Body of pancreas (tissue), 4 donors: Measurements from ENCODE around the gene GLYATL3. TPM values are rescaled to one million over a fixed set of nuclear protein-coding genes. Genes with fewer than 3 reads are reported as not detected.

ENCODE experiments used
- ATAC-seq: fragments of 150-250 bp; one replicate; pipeline ENCODE4 v1.9.1; 2016
- DNase-seq, 4 donors: peaks; one replicate each; pipeline ENCODE4 v3.0.0-alpha.2; 2019
- H3K27ac ChIP-seq, 4 donors: fragments of 200-600 bp; sonication (generic); 1 replicate in 3 of 4; 2 replicates in 1 of 4; pipeline versions ENCODE4 v1.5.1 to v1.6.1; 2016 to 2019; ENCODE audit warnings: mild to moderate bottlenecking in 1 of 4, mixed read lengths in 1 of 4, moderate library complexity in 1 of 4
- H3K27me3 ChIP-seq, 2 donors: fragments of 200-600 bp; sonication (generic); one replicate each; pipeline ENCODE4 v1.6.0; 2016; ENCODE audit warnings: mild to moderate bottlenecking in 1 of 2
- H3K36me3 ChIP-seq, 2 donors: fragments of 200-600 bp; sonication (generic); replicated peaks in 1 of 2; 2 replicates each; pipeline ENCODE4 v1.5.1; 2016; ENCODE audit warnings: low read depth in 2 of 2; ENCODE audit not compliant: insufficient read depth in 1 of 2
- H3K4me1 ChIP-seq: fragments of 200-600 bp; sonication (generic); one replicate; pipeline ENCODE4 v1.6.0; 2016
- H3K4me3 ChIP-seq, 2 donors: fragments of 200-600 bp; sonication (generic); 1 replicate in 1 of 2; 2 replicates in 1 of 2; pipeline ENCODE4 v1.5.1; 2016 to 2019
- H3K9me3 ChIP-seq, 3 donors: fragments of 200-600 bp; sonication (generic); 1 replicate in 2 of 3; 2 replicates in 1 of 3; pipeline ENCODE4 v1.5.1; 2016
- POLR2A ChIP-seq, 3 donors: fragments of 450-650 bp; IDR thresholded peaks; one replicate each; pipeline ENCODE4 v1.6.1; 2016; ENCODE audit warnings: antibody characterized with exemption in 3 of 3, mild to moderate bottlenecking in 2 of 3
- WGBS, 2 donors: methylation state at CpG; one replicate each; pipeline ENCODE4 v1.1.5; 2017; 5-methylcytosine and 5-hydroxymethylcytosine counted together
- intact Hi-C: fragments of 100-400 bp; cut with DNase I; formaldehyde crosslinking; loops from one replicate; pipeline ENCODE4 v1.15.1; 2023
- total RNA-seq, 2 donors: library from RNA; depleted of rRNA; stranded (reverse); fragments of >200 nt; gene quantifications; one replicate each; pipeline ENCODE4 v1.1.0, GENCODE V29; 2016
- TF ChIP-seq, protein P1 (sequence below), 7 experiments: fragments of 450-650 bp in 4 of 7; fragments of 200-600 bp in 3 of 7; sonication (generic) in 3 of 7; IDR thresholded peaks; one replicate each; pipeline ENCODE4 v1.5.1; 2016 to 2019; ENCODE audit warnings: antibody characterized with exemption in 7 of 7

GLYATL3 gene
- total RNA-seq, 2 donors from 2014 or later = not detected

DNA sequence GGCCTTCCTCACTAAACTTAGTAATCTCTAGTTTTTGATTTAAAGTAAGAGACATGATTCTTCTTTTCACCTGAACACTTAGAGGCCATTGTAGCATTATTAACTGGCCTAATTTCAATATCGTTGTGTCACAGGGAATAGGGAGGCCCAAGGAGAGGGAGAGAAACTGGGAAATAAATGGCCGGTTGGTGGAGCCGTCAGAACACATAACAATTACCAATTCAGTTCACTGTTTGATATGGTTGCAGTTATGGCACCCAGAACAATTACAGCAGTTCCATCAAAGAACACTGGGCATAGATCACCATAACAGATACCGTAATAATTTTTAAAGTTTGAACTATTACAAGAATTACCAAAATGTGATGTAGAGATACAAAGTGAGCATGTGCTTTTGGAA is 9.1 kb upstream of the GLYATL3 start:
- Histone ChIP-seq H3K27ac (no peak overlapping the region), H3K9me3 (no peaks in the 10 kb centered on the region), H3K36me3 (no peaks in the 10 kb centered on the region), H3K4me3 (no peak overlapping the region), H3K27me3 (no peaks in the 10 kb centered on the region), H3K4me1 (peaks cover 3% of the 10 kb centered on the region)
- TF ChIP-seq POLR2A (IDR thresholded peaks at IDR 0.05) = no peak
- TF ChIP-seq, protein P1, sequence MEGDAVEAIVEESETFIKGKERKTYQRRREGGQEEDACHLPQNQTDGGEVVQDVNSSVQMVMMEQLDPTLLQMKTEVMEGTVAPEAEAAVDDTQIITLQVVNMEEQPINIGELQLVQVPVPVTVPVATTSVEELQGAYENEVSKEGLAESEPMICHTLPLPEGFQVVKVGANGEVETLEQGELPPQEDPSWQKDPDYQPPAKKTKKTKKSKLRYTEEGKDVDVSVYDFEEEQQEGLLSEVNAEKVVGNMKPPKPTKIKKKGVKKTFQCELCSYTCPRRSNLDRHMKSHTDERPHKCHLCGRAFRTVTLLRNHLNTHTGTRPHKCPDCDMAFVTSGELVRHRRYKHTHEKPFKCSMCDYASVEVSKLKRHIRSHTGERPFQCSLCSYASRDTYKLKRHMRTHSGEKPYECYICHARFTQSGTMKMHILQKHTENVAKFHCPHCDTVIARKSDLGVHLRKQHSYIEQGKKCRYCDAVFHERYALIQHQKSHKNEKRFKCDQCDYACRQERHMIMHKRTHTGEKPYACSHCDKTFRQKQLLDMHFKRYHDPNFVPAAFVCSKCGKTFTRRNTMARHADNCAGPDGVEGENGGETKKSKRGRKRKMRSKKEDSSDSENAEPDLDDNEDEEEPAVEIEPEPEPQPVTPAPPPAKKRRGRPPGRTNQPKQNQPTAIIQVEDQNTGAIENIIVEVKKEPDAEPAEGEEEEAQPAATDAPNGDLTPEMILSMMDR (IDR thresholded peaks at IDR 0.05) = peak in 5 of 7 experiments; percentile 10 to 35 (median 16)
- intact Hi-C loops = no loop called here
- peak in 2 of 4 donors; percentile 5 to 20 for DNase-seq
- 83% methylated on average over 4 of the region's 4 CpGs for WGBS, 2 donors
- no peak for ATAC-seq

DNA sequence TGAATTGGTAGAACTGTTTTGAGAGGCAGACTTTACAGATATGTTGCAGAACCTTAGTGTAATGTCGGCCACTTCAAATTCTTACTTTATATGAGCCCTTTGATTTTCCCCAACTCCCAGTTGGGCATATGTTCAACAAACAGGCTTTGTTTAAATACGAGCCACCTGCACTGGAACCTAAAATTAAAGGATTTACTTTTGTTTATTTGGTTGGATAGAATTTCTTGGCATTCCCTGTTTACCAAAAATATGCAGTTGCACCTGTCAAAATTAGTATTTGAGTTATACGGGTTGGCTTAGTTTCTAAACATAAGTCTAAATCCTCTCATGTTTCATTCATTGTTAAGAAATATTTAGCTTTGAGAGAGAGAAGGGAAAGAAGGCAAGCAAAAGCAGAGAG is 2.4 kb upstream of the GLYATL3 start:
- Histone ChIP-seq H3K27me3 (no peaks in the 10 kb centered on the region), H3K4me3 (no peak overlapping the region), H3K9me3 (no peaks in the 10 kb centered on the region), H3K4me1 (peaks cover 3% of the 10 kb centered on the region), H3K27ac (no peak overlapping the region), H3K36me3 (no peaks in the 10 kb centered on the region)
- intact Hi-C loops = no loop called here
- DNase-seq (no peak), ATAC-seq (no peak)
- WGBS, 2 donors = 38 to 56% methylated on average over 3 of the region's 3 CpGs
- no peak for TF ChIP-seq POLR2A (IDR thresholded peaks at IDR 0.05)
- TF ChIP-seq, protein P1 (IDR thresholded peaks at IDR 0.05) = no peak

DNA sequence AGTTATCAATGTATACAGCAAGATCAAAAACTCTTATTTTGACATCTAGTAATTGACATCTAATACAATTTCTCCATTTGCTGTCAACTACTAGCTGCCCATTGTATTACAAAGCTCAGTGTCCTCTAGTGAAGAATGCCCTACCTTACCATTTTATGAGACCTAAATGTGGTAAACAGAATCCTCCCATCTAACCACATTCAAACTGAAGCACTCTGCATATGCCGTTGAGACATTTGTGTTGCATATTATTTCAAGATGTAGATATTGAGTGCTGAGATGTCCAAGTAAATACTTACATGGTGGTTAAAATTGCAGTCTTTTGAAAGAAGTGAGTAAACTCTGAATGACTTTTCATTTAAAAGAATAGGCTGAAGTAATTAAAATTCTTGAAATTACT is 597 bp upstream of the GLYATL3 start:
- H3K36me3 ChIP-seq = no peaks in the 10 kb centered on the region

DNA sequence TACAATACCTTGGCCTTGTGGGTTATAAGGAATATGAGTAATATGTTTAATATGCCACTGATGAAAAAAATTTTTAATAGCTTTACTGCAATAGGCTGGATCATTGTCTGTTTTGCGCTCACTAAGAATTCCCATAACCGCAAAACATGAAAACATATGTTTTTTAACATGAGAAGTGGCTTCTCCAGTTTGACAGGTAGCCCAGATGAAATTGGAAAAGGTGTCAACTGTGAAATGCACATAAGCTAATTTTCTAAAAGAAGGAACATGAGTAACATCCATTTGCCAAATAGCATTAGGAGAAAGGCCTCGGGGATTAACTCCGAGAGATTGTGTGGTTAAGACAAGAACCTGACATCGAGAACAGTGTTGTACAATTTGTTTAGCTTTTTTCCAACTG is 4.9 kb downstream of the GLYATL3 start:
- ATAC-seq (no peak), DNase-seq (no peak)
- Histone ChIP-seq H3K4me1 (peaks cover 12% of the 10 kb centered on the region), H3K27ac (no peak overlapping the region), H3K27me3 (no peaks in the 10 kb centered on the region), H3K36me3 (no peaks in the 10 kb centered on the region), H3K4me3 (no peak overlapping the region), H3K9me3 (no peaks in the 10 kb centered on the region)
- intact Hi-C loops = no loop called here
- WGBS, 2 donors = 83 to 95% methylated on average over 5 of the region's 5 CpGs
- TF ChIP-seq, protein P1 (IDR thresholded peaks at IDR 0.05) = no peak
- TF ChIP-seq POLR2A (IDR thresholded peaks at IDR 0.05) = no peak

More for the DNA sequence above, 597 bp upstream of the GLYATL3 start:
- Histone ChIP-seq H3K27ac (no peak overlapping the region), H3K9me3 (no peaks in the 10 kb centered on the region), H3K27me3 (no peaks in the 10 kb centered on the region), H3K4me1 (no peaks in the 10 kb centered on the region), H3K4me3 (no peak overlapping the region)
- ATAC-seq (no peak), DNase-seq (no peak)
- TF ChIP-seq, protein P1 (IDR thresholded peaks at IDR 0.05) = no peak
- TF ChIP-seq POLR2A (IDR thresholded peaks at IDR 0.05) = no peak
- intact Hi-C loops = no loop called here
- WGBS, 2 donors = 75 to 82% methylated on average over 1 of the region's 1 CpG

DNA sequence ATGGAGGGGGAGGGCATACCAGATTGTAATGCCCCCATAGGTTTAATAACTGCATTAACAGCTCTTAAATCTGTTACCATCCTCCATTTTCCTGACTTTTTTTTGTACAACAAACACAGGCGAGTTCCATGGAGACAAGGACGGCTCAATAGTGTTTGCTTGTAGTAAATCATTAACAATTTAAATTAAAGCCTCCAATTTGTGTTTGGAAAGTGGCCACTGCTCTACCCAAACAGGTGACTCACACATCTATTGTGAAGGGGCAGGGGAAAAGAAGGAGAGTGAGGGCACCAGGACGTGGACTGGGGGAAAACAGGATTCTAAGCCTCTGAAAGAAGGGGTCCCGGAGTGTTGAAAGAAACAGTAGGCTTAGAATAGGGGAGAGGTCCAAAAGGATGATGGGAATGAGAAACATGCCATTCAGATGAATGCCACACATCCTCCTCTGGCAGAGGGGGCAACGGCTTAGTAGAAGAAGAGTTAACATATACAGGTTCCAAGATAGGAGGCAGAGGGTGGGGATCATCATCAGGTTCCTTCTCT is 6.9 kb downstream of the GLYATL3 start:
- WGBS, 2 donors = 31 to 36% methylated on average over 5 of the region's 5 CpGs
- Histone ChIP-seq H3K27ac (peak overlapping the region in 1 of 4 donors; percentile 36), H3K9me3 (no peaks in the 10 kb centered on the region), H3K27me3 (no peaks in the 10 kb centered on the region), H3K4me3 (no peak overlapping the region), H3K4me1 (peaks cover 12% of the 10 kb centered on the region), H3K36me3 (no peaks in the 10 kb centered on the region)
- intact Hi-C loops = no loop called here
- ATAC-seq (no peak), DNase-seq (peak; percentile 22 to 61 (median 47))
- TF ChIP-seq, protein P1 (IDR thresholded peaks at IDR 0.05) = no peak
- no peak for TF ChIP-seq POLR2A (IDR thresholded peaks at IDR 0.05)
